GM19099 (cell line): ENCODE measurements around the gene SPINT4.

Source experiments
- POLR2A ChIP-seq: IDR thresholded peaks from 3 replicates; pipeline ENCODE4 v1.6.1; 2011; ENCODE audit warnings: low read depth; ENCODE audit not compliant: insufficient read length; ENCODE audit errors: extremely low read depth

SPINT4 gene

DNA sequence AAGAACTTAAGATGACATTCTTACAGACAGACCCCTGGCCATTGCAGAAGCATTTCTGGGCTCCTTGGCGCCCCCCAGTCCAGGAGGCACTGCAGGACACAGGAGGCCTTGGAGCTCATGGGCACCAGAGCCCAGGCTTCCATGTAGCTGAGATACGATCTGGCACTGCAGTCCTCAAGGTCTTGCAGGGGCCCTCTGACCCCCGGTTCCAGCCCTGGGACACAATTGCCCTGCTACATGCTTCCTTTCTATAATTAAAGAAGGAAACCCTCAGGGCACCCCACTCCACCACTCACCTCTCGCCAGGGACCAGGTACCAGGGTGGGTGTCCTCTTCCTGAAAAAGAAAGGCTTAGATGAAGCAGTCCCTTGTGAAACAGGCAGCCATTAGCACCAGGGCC is 35.9 kb downstream of the SPINT4 start:
- TF ChIP-seq POLR2A: no peak

DNA sequence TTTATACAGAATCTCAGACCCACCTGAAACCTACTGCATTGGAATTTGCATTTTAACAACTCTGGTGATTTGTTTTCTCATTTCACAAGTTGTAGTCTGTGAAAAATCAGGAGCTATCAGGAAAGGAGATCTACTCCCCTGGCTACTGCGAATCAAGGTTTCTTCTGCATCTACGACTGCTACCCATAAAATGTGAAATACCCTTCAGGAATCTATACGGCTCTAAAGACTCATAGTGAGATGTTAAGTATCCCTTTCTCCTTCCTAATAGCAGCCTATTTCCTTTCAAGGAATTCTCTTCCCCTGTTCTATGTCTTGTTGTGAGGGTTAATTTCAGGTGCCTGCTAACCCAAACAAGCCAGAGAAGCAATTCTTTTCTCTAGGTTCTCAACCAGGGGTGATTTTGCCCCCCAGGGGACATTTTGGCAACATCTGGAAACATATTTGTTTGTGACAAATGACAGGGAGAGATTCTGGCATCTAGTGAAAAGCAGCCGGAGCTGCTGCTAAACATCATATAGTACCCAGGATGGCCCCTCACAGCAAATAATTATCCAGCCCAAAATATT is 43.2 kb downstream of the SPINT4 start:
- TF ChIP-seq POLR2A: no peak

DNA sequence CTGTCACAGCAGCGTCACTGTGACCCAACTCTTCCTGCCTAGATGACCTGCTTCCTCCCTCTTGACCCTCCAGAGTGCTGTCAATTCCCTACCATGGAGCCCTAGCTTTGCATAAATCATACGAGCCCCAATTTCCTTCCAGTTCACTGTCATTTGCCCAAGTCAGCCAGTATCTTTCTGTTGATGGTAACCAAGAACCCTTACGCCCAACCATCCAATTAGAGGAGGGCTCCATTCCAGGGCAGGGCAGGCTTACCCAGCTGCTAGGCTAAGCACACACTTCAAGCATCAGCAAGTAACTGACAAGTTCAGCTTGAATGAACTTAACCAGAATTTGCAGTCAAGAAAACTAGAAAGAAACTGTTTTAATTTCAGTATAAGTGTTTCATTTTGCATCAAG is 43.8 kb downstream of the SPINT4 start:
- no peak for TF ChIP-seq POLR2A

DNA sequence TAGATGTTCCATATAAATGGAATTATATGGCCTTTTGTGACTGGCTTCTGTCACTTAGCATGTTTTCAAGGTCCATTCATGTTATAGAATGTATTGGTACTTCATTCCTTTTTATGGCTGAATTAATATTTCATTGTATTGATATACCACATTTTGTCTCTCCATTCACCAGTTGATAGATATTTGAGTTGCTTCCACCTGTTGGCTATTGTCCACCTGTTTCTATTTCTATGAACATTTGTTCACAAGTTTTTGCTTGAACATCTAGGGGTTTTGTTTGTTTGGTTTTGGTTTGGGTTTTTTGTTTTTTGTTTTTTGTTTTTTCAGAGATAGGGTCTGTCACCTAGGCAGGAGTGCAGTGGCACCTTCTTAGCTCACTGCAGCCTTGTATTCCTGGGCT is 46.3 kb downstream of the SPINT4 start:
- TF ChIP-seq POLR2A: no peak

DNA sequence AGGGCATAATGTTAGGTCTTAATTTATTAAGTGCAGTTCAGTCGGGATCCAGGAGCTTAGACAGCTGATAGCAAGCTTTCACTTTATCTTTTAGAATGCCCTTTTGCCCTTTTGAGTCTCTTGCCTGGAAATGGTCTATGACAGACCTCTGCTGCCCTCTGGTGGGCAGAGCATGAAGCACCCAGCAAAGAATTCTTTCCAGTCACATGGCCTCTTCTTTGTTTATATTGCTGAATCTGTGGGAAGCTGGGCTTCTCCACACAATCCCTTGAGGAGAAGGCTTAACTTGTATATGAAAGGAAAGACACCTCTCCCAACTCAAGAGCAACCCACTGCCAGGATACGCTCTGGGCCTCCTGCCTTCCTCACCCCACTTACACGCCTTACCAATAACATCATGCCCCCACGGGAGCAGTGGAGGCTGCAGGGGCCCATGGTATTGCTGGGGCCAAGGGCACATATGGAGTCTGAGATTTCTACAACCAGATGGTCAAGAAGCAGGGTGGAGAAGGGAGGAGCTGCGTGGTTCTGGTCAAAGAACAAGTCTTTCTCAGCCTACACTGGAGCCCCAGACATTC is 49.1 kb downstream of the SPINT4 start:
- TF ChIP-seq POLR2A: no peak

DNA sequence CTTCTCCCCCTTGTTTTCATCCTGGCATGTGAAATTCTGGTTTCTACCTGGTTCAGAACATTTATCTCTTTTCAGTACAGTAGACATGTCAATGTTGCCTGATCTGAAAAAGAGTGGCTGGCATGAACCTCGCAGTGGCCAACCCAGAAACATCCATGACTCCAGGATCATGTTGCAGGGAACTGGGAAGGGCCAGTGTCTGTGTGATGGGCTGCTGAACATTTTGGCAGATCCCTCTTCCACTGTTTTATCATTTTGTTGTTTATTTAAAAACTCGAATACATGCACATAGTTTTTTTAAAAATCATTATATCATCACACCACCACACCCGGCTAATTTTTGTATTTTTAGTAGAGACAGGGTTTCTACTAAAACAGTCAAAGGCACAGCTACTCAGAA is 50.5 kb downstream of the SPINT4 start:
- TF ChIP-seq POLR2A: no peak

DNA sequence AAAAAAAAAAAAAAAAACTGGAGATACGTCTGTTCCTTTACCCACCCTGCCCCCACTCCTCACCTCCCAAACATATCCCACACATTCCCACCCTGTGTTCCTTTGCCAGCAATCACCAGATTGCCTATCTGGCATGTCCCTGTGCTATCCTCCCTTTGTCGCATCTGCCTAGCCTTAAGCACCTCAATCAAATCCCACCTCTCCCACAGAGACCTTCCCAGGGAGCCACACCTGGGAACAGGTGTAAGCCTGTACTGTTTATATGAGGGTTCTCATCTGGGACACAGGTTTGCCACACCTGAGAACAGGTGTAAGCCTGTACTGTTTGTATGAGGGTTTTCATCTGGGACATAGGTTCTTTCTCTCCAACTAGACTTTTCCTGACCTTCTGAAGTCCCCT is 52.8 kb downstream of the SPINT4 start:
- no peak for TF ChIP-seq POLR2A

DNA sequence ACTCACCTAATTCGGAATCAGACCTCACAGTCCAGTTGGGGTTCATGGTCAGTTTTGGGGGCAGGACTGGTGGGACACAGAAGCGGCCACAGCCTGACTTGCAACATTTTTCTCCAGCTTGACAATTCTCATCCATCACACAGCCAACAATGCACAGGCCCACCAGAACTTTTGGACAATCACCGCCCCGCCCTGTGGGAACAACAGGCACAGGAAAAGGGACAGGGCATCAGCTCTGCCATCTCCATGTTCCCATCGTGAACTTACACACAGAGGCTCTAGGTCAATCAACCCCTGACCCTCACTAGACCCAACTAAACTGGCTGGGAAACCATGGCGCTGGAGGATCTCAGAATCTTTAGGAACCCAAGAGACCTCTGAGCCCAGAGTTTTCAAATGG is 53.3 kb downstream of the SPINT4 start:
- no peak for TF ChIP-seq POLR2A
